Smooth muscle cell (in vitro differentiated cells): Measurements from ENCODE around the gene PHKA2. TPM values are rescaled to one million over a fixed set of nuclear protein-coding genes. Genes with fewer than 3 reads are reported as not detected.

ENCODE experiments used
- DNase-seq: peaks from one replicate; lab custom pipeline; 2025; ENCODE audit not compliant: unreplicated experiment; lab: John Stamatoyannopoulos, UW
- H2AFZ ChIP-seq: fragments of 200-600 bp; sonication (generic); 2 replicates; pipeline ENCODE4 v1.6.0; 2016; ENCODE audit warnings: antibody characterized with exemption, low read depth, mild to moderate bottlenecking
- H3F3A ChIP-seq: fragments of 200-600 bp; sonication (generic); 2 replicates; pipeline ENCODE4 v1.6.0; 2017; ENCODE audit warnings: antibody characterized with exemption, low read depth
- H3K27ac ChIP-seq: fragments of 200-600 bp; sonication (generic); 2 replicates; pipeline ENCODE4 v1.5.1; 2016; ENCODE audit warnings: low read depth, mild to moderate bottlenecking
- H3K27me3 ChIP-seq: fragments of 200-600 bp; sonication (generic); 2 replicates; pipeline ENCODE4 v1.6.1; 2016; ENCODE audit warnings: low read depth, mild to moderate bottlenecking
- H3K36me3 ChIP-seq: fragments of 200-600 bp; sonication (generic); 2 replicates; pipeline ENCODE4 v1.5.1; 2016; ENCODE audit warnings: low read depth
- H3K4me1 ChIP-seq: fragments of 200-600 bp; sonication (generic); 2 replicates; pipeline ENCODE4 v1.5.1; 2016; ENCODE audit warnings: low read depth
- H3K4me2 ChIP-seq: fragments of 200-600 bp; sonication (generic); 2 replicates; pipeline ENCODE4 v1.6.0; 2016; ENCODE audit warnings: mild to moderate bottlenecking
- H3K4me3 ChIP-seq: fragments of 200-600 bp; sonication (generic); 2 replicates; pipeline ENCODE4 v1.5.1; 2016; ENCODE audit warnings: mild to moderate bottlenecking
- H3K79me2 ChIP-seq: fragments of 200-600 bp; sonication (generic); 2 replicates; pipeline ENCODE4 v1.6.0; 2016; ENCODE audit warnings: low read depth, mild to moderate bottlenecking
- H3K9ac ChIP-seq: fragments of 200-600 bp; sonication (generic); 2 replicates; pipeline ENCODE4 v1.6.0; 2016; ENCODE audit warnings: low read depth
- H3K9me3 ChIP-seq: fragments of 200-600 bp; sonication (generic); replicated peaks from 2 replicates; pipeline ENCODE4 v1.5.1; 2016; ENCODE audit warnings: low read depth
- H4K20me1 ChIP-seq: fragments of 200-600 bp; sonication (generic); 2 replicates; pipeline ENCODE4 v1.6.0; 2016; ENCODE audit warnings: low read depth
- WGBS: methylation state at CpG from one replicate; pipeline ENCODE4 v1.1.7; 2016; ENCODE audit warnings: low lambda C conversion rate; 5-methylcytosine and 5-hydroxymethylcytosine counted together
- polyA plus RNA-seq: library from polyadenylated mRNA; unstranded; fragments of >200 nt; fragmentation: Nextera tagmentation; extraction: Ambion mirVana; gene quantifications from 2 replicates; pipeline ENCODE4 v1.2.1, GENCODE V29; 2016
- total RNA-seq: library from RNA; depleted of rRNA; stranded (reverse); fragments of >200 nt; gene quantifications from 2 replicates; pipeline ENCODE4 v1.2.3, GENCODE V29; 2014
- TF ChIP-seq, protein P1 (sequence below): fragments of 200-600 bp; sonication (generic); IDR thresholded peaks from 2 replicates; pipeline ENCODE4 v1.5.1; 2017; ENCODE audit warnings: borderline replicate concordance, mild to moderate bottlenecking, antibody characterized with exemption; ENCODE audit not compliant: insufficient read depth, poor library complexity, severe bottlenecking

PHKA2 gene
- total and polyA plus RNA-seq, 2 experiments from 2014 or later, result 7.3 to 22.7 TPM

DNA sequence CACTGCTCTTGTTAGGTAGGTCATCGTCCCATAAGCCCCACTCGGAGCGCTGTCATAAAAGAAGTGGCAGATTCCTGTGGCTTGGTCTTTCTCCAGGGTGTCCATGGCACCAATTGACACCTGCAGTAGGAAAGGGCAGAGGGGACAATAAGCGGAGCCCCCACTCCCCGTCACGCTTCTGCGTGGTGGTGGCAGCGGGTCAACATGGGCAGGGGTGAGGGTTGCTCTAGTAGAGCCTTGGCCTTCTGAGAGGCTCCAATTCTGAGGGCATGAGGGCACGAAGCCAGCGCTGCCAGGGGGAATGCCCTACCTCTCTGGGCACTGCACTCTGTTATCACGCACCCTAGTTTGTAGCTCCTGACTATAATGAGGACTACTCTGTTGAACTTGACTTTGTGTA is 90.4 kb downstream of the PHKA2 start:
- Histone ChIP-seq H3K4me3 (no peak overlapping the region), H4K20me1 (no peaks in the 10 kb centered on the region), H3K27ac (no peak overlapping the region), H3K9ac (no peak overlapping the region), H3K4me1 (no peaks in the 10 kb centered on the region), H3K79me2 (no peaks in the 10 kb centered on the region), H3K27me3 (no peaks in the 10 kb centered on the region), H3F3A (no peaks in the 10 kb centered on the region), H2AFZ (no peak overlapping the region), H3K9me3 (no peaks in the 10 kb centered on the region), H3K4me2 (no peak overlapping the region), H3K36me3 (no peaks in the 10 kb centered on the region)
- TF ChIP-seq, protein P1, sequence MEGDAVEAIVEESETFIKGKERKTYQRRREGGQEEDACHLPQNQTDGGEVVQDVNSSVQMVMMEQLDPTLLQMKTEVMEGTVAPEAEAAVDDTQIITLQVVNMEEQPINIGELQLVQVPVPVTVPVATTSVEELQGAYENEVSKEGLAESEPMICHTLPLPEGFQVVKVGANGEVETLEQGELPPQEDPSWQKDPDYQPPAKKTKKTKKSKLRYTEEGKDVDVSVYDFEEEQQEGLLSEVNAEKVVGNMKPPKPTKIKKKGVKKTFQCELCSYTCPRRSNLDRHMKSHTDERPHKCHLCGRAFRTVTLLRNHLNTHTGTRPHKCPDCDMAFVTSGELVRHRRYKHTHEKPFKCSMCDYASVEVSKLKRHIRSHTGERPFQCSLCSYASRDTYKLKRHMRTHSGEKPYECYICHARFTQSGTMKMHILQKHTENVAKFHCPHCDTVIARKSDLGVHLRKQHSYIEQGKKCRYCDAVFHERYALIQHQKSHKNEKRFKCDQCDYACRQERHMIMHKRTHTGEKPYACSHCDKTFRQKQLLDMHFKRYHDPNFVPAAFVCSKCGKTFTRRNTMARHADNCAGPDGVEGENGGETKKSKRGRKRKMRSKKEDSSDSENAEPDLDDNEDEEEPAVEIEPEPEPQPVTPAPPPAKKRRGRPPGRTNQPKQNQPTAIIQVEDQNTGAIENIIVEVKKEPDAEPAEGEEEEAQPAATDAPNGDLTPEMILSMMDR, result no peak
- WGBS, result 94% methylated on average over 11 of the region's 11 CpGs
- DNase-seq, result no peak

DNA sequence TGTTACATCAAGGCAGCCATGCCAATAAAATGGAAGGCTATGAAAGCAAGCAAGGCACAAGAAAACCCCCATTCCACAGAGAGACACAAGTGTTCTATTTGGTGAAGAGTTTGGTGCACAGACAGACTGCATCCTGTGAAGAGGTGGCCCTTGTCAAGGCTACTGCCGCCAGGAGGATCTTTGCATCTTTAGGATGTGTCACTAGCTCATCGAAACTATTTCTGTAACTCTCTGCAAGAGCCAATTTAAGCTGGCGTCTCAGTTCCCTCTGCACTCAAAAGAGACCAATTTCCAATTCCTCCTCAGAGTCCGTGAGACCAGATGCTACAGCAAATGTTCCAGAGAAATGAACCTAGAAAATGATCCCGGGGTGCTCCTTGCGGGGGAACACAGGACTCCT is 91.0 kb downstream of the PHKA2 start:
- H3K4me3 ChIP-seq, result no peak overlapping the region
- H2AFZ ChIP-seq, result no peak overlapping the region
- H3K9me3 ChIP-seq, result no peaks in the 10 kb centered on the region
- no peaks in the 10 kb centered on the region for H3K4me1 ChIP-seq
- no peaks in the 10 kb centered on the region for H4K20me1 ChIP-seq
- H3F3A ChIP-seq, result no peaks in the 10 kb centered on the region
- H3K36me3 ChIP-seq, result no peaks in the 10 kb centered on the region
- H3K27ac ChIP-seq, result no peak overlapping the region
- no peak overlapping the region for H3K9ac ChIP-seq
- H3K79me2 ChIP-seq, result no peaks in the 10 kb centered on the region
- TF ChIP-seq, protein P1, result no peak
- 81% methylated on average over 6 of the region's 6 CpGs for WGBS
- no peak for DNase-seq
- H3K4me2 ChIP-seq, result no peak overlapping the region
- H3K27me3 ChIP-seq, result no peaks in the 10 kb centered on the region

DNA sequence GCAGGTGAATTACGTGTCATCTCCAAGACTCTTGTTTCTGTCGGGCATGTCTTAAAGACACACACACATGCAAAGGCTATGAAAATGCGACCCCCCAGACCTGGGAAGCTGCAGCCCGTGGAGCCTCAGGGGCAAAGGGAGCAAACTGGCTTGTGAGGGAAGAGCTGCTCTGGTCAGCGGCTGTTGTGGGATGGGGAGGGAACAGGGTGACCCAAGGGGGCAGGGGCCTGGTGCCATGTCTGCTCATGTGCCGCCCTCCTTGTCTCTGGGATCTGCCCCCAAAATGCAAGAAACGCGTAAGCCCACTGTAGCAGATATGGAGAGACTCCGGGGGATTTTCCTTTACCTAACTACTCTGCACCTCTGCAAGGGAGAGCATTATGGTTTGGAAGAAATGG is 92.4 kb downstream of the PHKA2 start:
- H3K36me3 ChIP-seq, result no peaks in the 10 kb centered on the region
- WGBS, result 82% methylated on average over 9 of the region's 9 CpGs

More for the DNA sequence above, 92.4 kb downstream of the PHKA2 start:
- no peak for DNase-seq
- no peak overlapping the region for H3K9ac ChIP-seq
- H3K27me3 ChIP-seq, result no peaks in the 10 kb centered on the region
- no peaks in the 10 kb centered on the region for H3K4me1 ChIP-seq
- H4K20me1 ChIP-seq, result no peaks in the 10 kb centered on the region
- no peaks in the 10 kb centered on the region for H3K79me2 ChIP-seq
- TF ChIP-seq, protein P1, result no peak
- no peak overlapping the region for H3K4me3 ChIP-seq
- no peaks in the 10 kb centered on the region for H3F3A ChIP-seq
- H3K27ac ChIP-seq, result no peak overlapping the region
- H2AFZ ChIP-seq, result no peak overlapping the region
- no peaks in the 10 kb centered on the region for H3K9me3 ChIP-seq
- H3K4me2 ChIP-seq, result no peak overlapping the region
